ENCODE data around the gene ELANE. TPM values are rescaled to one million over a fixed set of nuclear protein-coding genes. Genes with fewer than 3 reads are reported as not detected.

ELANE gene
- total and polyA plus RNA-seq, 9 of the 15 experiments (the other 6 are each of a cell fraction or from before 2014, with no cell fraction given), result not detected

DNA sequence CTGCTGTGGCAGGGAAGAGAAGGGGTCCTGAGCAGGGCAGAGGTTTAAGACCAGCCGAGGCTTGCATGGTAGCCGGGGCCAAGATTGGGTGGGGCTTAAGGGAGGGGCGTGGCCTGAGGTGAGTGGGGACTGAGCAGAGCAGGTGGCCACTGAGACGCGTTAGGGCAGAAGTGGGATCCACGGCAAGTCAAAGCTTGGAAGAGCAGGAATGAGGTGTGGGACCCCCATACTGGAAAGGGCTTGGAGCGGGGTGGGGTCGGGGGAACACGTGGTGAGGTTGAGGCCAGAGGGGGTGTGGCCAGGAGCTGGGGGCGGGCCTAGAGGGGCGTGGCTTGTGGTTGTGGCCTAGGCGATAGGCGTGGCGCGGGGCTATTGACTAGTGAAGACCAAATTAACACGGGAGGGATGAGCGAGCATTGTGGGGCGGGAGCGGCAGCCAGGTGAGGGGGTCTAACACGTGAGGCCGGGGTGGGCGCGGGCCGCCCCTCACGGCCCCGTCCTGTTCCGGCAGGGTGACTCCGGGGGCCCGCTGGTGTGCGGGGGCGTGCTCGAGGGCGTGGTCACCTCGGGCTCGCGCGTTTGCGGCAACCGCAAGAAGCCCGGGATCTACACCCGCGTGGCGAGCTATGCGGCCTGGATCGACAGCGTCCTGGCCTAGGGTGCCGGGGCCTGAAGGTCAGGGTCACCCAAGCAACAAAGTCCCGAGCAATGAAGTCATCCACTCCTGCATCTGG, 10.6 kb downstream of the ELANE start (continued):
- TF ChIP-seq WHSC1 (IDR thresholded peaks at IDR 0.05; ENCODE audit: low read length) (no peak), LEF1 (IDR thresholded peaks at IDR 0.05) (no peak), SAFB (IDR thresholded peaks at IDR 0.05; ENCODE audit: borderline replicate concordance, low read depth, low read length) (peak; percentile 50; the same call in 1 of the 2 replicates)
- TF ChIP-seq, protein P1, sequence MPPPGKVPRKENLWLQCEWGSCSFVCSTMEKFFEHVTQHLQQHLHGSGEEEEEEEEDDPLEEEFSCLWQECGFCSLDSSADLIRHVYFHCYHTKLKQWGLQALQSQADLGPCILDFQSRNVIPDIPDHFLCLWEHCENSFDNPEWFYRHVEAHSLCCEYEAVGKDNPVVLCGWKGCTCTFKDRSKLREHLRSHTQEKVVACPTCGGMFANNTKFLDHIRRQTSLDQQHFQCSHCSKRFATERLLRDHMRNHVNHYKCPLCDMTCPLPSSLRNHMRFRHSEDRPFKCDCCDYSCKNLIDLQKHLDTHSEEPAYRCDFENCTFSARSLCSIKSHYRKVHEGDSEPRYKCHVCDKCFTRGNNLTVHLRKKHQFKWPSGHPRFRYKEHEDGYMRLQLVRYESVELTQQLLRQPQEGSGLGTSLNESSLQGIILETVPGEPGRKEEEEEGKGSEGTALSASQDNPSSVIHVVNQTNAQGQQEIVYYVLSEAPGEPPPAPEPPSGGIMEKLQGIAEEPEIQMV (tag; conservative IDR thresholded peaks at IDR 0.05; ENCODE audit: low read depth), result no peak
- TF ChIP-seq, protein P2, sequence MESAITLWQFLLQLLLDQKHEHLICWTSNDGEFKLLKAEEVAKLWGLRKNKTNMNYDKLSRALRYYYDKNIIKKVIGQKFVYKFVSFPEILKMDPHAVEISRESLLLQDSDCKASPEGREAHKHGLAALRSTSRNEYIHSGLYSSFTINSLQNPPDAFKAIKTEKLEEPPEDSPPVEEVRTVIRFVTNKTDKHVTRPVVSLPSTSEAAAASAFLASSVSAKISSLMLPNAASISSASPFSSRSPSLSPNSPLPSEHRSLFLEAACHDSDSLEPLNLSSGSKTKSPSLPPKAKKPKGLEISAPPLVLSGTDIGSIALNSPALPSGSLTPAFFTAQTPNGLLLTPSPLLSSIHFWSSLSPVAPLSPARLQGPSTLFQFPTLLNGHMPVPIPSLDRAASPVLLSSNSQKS (CRISPR knock-in tag; IDR thresholded peaks at IDR 0.05), result no peak
- TF ChIP-seq, protein P3, sequence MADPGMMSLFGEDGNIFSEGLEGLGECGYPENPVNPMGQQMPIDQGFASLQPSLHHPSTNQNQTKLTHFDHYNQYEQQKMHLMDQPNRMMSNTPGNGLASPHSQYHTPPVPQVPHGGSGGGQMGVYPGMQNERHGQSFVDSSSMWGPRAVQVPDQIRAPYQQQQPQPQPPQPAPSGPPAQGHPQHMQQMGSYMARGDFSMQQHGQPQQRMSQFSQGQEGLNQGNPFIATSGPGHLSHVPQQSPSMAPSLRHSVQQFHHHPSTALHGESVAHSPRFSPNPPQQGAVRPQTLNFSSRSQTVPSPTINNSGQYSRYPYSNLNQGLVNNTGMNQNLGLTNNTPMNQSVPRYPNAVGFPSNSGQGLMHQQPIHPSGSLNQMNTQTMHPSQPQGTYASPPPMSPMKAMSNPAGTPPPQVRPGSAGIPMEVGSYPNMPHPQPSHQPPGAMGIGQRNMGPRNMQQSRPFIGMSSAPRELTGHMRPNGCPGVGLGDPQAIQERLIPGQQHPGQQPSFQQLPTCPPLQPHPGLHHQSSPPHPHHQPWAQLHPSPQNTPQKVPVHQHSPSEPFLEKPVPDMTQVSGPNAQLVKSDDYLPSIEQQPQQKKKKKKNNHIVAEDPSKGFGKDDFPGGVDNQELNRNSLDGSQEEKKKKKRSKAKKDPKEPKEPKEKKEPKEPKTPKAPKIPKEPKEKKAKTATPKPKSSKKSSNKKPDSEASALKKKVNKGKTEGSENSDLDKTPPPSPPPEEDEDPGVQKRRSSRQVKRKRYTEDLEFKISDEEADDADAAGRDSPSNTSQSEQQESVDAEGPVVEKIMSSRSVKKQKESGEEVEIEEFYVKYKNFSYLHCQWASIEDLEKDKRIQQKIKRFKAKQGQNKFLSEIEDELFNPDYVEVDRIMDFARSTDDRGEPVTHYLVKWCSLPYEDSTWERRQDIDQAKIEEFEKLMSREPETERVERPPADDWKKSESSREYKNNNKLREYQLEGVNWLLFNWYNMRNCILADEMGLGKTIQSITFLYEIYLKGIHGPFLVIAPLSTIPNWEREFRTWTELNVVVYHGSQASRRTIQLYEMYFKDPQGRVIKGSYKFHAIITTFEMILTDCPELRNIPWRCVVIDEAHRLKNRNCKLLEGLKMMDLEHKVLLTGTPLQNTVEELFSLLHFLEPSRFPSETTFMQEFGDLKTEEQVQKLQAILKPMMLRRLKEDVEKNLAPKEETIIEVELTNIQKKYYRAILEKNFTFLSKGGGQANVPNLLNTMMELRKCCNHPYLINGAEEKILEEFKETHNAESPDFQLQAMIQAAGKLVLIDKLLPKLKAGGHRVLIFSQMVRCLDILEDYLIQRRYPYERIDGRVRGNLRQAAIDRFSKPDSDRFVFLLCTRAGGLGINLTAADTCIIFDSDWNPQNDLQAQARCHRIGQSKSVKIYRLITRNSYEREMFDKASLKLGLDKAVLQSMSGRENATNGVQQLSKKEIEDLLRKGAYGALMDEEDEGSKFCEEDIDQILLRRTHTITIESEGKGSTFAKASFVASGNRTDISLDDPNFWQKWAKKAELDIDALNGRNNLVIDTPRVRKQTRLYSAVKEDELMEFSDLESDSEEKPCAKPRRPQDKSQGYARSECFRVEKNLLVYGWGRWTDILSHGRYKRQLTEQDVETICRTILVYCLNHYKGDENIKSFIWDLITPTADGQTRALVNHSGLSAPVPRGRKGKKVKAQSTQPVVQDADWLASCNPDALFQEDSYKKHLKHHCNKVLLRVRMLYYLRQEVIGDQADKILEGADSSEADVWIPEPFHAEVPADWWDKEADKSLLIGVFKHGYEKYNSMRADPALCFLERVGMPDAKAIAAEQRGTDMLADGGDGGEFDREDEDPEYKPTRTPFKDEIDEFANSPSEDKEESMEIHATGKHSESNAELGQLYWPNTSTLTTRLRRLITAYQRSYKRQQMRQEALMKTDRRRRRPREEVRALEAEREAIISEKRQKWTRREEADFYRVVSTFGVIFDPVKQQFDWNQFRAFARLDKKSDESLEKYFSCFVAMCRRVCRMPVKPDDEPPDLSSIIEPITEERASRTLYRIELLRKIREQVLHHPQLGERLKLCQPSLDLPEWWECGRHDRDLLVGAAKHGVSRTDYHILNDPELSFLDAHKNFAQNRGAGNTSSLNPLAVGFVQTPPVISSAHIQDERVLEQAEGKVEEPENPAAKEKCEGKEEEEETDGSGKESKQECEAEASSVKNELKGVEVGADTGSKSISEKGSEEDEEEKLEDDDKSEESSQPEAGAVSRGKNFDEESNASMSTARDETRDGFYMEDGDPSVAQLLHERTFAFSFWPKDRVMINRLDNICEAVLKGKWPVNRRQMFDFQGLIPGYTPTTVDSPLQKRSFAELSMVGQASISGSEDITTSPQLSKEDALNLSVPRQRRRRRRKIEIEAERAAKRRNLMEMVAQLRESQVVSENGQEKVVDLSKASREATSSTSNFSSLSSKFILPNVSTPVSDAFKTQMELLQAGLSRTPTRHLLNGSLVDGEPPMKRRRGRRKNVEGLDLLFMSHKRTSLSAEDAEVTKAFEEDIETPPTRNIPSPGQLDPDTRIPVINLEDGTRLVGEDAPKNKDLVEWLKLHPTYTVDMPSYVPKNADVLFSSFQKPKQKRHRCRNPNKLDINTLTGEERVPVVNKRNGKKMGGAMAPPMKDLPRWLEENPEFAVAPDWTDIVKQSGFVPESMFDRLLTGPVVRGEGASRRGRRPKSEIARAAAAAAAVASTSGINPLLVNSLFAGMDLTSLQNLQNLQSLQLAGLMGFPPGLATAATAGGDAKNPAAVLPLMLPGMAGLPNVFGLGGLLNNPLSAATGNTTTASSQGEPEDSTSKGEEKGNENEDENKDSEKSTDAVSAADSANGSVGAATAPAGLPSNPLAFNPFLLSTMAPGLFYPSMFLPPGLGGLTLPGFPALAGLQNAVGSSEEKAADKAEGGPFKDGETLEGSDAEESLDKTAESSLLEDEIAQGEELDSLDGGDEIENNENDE (IDR thresholded peaks at IDR 0.05; ENCODE audit: low read depth, low read length), result no peak
